Testis (tissue), 3 donors: ENCODE measurements around the gene ZFAND5. TPM values are rescaled to one million over a fixed set of nuclear protein-coding genes. Genes with fewer than 3 reads are reported as not detected.

Source experiments
- DNase-seq: peaks from one replicate; pipeline ENCODE4 v3.0.0-alpha.2; 2019
- H3K27ac ChIP-seq, 2 donors: fragments of 200-600 bp; sonication (generic); one replicate each; pipeline ENCODE4 v1.5.1; 2019
- H3K27me3 ChIP-seq: fragments of 200-600 bp; sonication (generic); one replicate; pipeline ENCODE4 v1.5.1; 2019
- H3K36me3 ChIP-seq: fragments of 200-600 bp; sonication (generic); one replicate; pipeline ENCODE4 v1.5.1; 2017; ENCODE audit warnings: low read depth; ENCODE audit errors: missing control alignments
- H3K4me1 ChIP-seq: fragments of 200-600 bp; sonication (generic); one replicate; pipeline ENCODE4 v1.5.1; 2019
- H3K4me3 ChIP-seq, 2 donors: fragments of 200-600 bp; sonication (generic); one replicate each; pipeline ENCODE4 v1.5.1; 2017 to 2019
- H3K9me3 ChIP-seq: fragments of 200-600 bp; sonication (generic); one replicate; pipeline ENCODE4 v1.5.1; 2017
- POLR2A ChIP-seq: fragments of 450-650 bp; IDR thresholded peaks from one replicate; pipeline ENCODE4 v1.6.1; 2017; ENCODE audit warnings: antibody characterized with exemption, mild to moderate bottlenecking, moderate library complexity
- WGBS, 2 donors: methylation state at CpG; one replicate each; pipeline ENCODE4 v1.1.5; 2018; 5-methylcytosine and 5-hydroxymethylcytosine counted together
- intact Hi-C: fragments of 100-400 bp; cut with DNase I; formaldehyde crosslinking; loops from one replicate; pipeline ENCODE4 v1.15.1; 2023; ENCODE audit warnings: low total_unique reads
- polyA plus RNA-seq: library from polyadenylated mRNA; stranded (reverse); fragments of 350-450 nt; fragmentation: Illumina TruSeq; extraction: RNeasy Lipid Tissue Mini Kit (QIAGEN cat#74804); gene quantifications from one replicate; pipeline ENCODE4 v1.2.3, GENCODE V29; 2014; ENCODE audit warnings: low read depth, low replicate concordance; ENCODE audit not compliant: insufficient read depth
- total RNA-seq, 2 donors: library from RNA; depleted of rRNA; stranded (reverse); fragments of >200 nt; gene quantifications; one replicate each; pipeline ENCODE4 v1.2.3, GENCODE V29; 2016
- TF ChIP-seq, protein P1 (sequence below), 3 experiments: fragments of 450-650 bp in 2 of 3; fragments of 200-600 bp in 1 of 3; sonication (generic) in 1 of 3; IDR thresholded peaks; one replicate each; pipeline ENCODE4 v1.5.1; 2016 to 2019; ENCODE audit warnings: antibody characterized with exemption in 3 of 3, mild to moderate bottlenecking in 2 of 3, moderate library complexity in 1 of 3

Gene ZFAND5
- total and polyA plus RNA-seq, 3 donors from 2014 or later, result 251 to 314 (median 313) TPM

GRCh38 chr9:72332351-72332750 lies 32.7 kb downstream of the ZFAND5 start:
- TF ChIP-seq, protein P1, sequence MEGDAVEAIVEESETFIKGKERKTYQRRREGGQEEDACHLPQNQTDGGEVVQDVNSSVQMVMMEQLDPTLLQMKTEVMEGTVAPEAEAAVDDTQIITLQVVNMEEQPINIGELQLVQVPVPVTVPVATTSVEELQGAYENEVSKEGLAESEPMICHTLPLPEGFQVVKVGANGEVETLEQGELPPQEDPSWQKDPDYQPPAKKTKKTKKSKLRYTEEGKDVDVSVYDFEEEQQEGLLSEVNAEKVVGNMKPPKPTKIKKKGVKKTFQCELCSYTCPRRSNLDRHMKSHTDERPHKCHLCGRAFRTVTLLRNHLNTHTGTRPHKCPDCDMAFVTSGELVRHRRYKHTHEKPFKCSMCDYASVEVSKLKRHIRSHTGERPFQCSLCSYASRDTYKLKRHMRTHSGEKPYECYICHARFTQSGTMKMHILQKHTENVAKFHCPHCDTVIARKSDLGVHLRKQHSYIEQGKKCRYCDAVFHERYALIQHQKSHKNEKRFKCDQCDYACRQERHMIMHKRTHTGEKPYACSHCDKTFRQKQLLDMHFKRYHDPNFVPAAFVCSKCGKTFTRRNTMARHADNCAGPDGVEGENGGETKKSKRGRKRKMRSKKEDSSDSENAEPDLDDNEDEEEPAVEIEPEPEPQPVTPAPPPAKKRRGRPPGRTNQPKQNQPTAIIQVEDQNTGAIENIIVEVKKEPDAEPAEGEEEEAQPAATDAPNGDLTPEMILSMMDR (IDR thresholded peaks at IDR 0.05), result no peak
- no peak for TF ChIP-seq POLR2A
- 73 to 77% methylated on average over 4 of the region's 4 CpGs for WGBS, 2 donors

GRCh38 chr9:72327631-72328030 lies 37.4 kb downstream of the ZFAND5 start:
- 82 to 88% methylated on average over 10 of the region's 10 CpGs for WGBS, 2 donors
- no peak for DNase-seq
- Histone ChIP-seq H3K9me3 (no peaks in the 10 kb centered on the region), H3K36me3 (no peaks in the 10 kb centered on the region), H3K27ac (no peak overlapping the region), H3K4me1 (no peaks in the 10 kb centered on the region), H3K4me3 (no peak overlapping the region), H3K27me3 (no peaks in the 10 kb centered on the region)
- TF ChIP-seq, protein P1 (IDR thresholded peaks at IDR 0.05), result no peak
- no peak for TF ChIP-seq POLR2A
- intact Hi-C loops, result no loop called here

More at GRCh38 chr9:72332351-72332750, 32.7 kb downstream of the ZFAND5 start:
- H3K9me3 ChIP-seq, result no peaks in the 10 kb centered on the region
- no peak overlapping the region for H3K4me3 ChIP-seq
- DNase-seq, result no peak
- H3K27me3 ChIP-seq, result no peaks in the 10 kb centered on the region
- H3K4me1 ChIP-seq, result no peaks in the 10 kb centered on the region
- intact Hi-C loops, result no loop called here
- H3K27ac ChIP-seq, result no peak overlapping the region
- H3K36me3 ChIP-seq, result no peaks in the 10 kb centered on the region

- no peaks in the 10 kb centered on the region for H3K4me1 ChIP-seq
- H3K4me3 ChIP-seq, result no peak overlapping the region
- no peaks in the 10 kb centered on the region for H3K36me3 ChIP-seq
- no peak for DNase-seq
- intact Hi-C loops, result no loop called here
- TF ChIP-seq, protein P1 (IDR thresholded peaks at IDR 0.05), result no peak
- TF ChIP-seq POLR2A, result no peak
- H3K9me3 ChIP-seq, result no peaks in the 10 kb centered on the region
- WGBS, 2 donors, result 97 to 98% methylated on average over 2 of the region's 2 CpGs
- H3K27ac ChIP-seq, result no peak overlapping the region
- H3K27me3 ChIP-seq, result no peaks in the 10 kb centered on the region
Observed at GRCh38 chr9:72326641-72327040, 38.4 kb downstream of the ZFAND5 start.

DNA sequence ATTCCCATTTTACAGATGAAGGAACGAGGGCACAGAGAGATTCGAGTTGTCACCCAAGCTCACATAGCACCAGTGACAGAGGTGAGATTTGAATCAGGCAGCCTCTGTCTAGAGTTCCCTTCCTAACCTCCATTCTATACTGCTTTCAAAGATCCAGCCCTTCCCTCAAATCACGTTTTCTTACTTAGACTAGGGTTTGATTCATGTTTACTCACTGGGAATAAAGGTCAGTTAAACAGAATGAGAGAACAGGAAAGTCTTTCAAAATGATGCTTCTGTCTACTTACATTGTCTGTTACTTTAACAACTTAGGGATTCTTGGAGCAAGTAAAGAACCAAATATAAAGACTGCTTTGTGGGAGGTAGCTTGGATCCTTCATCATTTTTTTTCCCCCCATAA lies 40.0 kb downstream of the ZFAND5 start:
- Histone ChIP-seq H3K27ac (no peak overlapping the region), H3K4me3 (no peak overlapping the region), H3K4me1 (no peaks in the 10 kb centered on the region), H3K36me3 (no peaks in the 10 kb centered on the region), H3K27me3 (no peaks in the 10 kb centered on the region), H3K9me3 (no peaks in the 10 kb centered on the region)
- WGBS, 2 donors, result 82 to 88% methylated on average over 3 of the region's 3 CpGs
- intact Hi-C loops, result no loop called here
- DNase-seq, result no peak
- TF ChIP-seq POLR2A, result no peak
- TF ChIP-seq, protein P1 (IDR thresholded peaks at IDR 0.05), result no peak

GRCh38 chr9:72322678-72323077 lies 42.3 kb downstream of the ZFAND5 start:
- Histone ChIP-seq H3K4me1 (no peaks in the 10 kb centered on the region), H3K27ac (no peak overlapping the region), H3K9me3 (no peaks in the 10 kb centered on the region), H3K4me3 (no peak overlapping the region), H3K27me3 (no peaks in the 10 kb centered on the region), H3K36me3 (no peaks in the 10 kb centered on the region)
- intact Hi-C loops, result no loop called here
- no peak for DNase-seq
- TF ChIP-seq, protein P1 (IDR thresholded peaks at IDR 0.05), result no peak
- 86 to 88% methylated on average over 3 of the region's 3 CpGs for WGBS, 2 donors
